ENCODE data around the gene TSPAN16.

DNA sequence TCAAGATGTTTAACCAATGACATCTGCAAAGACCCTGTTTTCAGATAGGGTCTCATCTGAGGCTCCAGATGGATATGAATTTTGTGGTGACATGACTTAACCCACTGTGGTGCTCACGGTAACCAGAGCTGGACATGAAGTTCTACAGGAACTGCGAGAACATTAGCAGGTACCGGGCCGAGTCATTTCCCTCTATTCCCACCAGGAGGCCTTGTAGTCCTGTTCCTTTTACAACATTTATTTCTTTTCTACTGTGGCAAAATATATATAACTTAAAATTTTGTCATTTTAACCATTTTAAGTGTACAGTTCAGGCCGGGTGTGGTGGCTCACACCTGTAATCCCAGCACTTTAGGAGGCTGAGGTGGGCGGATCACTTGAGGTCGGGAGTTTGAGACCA lies 7.6 kb upstream of the TSPAN16 start:
- TF ChIP-seq POLR2AphosphoS5 (IDR thresholded peaks at IDR 0.05; ENCODE audit: low read depth) (no peak), GABPA (IDR thresholded peaks at IDR 0.05; ENCODE audit: low read depth) (no peak), SPI1 (IDR thresholded peaks at IDR 0.05; ENCODE audit: borderline replicate concordance, low read depth) (no peak)
- TF ChIP-seq, protein P1, sequence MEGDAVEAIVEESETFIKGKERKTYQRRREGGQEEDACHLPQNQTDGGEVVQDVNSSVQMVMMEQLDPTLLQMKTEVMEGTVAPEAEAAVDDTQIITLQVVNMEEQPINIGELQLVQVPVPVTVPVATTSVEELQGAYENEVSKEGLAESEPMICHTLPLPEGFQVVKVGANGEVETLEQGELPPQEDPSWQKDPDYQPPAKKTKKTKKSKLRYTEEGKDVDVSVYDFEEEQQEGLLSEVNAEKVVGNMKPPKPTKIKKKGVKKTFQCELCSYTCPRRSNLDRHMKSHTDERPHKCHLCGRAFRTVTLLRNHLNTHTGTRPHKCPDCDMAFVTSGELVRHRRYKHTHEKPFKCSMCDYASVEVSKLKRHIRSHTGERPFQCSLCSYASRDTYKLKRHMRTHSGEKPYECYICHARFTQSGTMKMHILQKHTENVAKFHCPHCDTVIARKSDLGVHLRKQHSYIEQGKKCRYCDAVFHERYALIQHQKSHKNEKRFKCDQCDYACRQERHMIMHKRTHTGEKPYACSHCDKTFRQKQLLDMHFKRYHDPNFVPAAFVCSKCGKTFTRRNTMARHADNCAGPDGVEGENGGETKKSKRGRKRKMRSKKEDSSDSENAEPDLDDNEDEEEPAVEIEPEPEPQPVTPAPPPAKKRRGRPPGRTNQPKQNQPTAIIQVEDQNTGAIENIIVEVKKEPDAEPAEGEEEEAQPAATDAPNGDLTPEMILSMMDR (IDR thresholded peaks at IDR 0.05; ENCODE audit: insufficient read depth, low read length): peak; percentile 40
- TF ChIP-seq, protein P2, sequence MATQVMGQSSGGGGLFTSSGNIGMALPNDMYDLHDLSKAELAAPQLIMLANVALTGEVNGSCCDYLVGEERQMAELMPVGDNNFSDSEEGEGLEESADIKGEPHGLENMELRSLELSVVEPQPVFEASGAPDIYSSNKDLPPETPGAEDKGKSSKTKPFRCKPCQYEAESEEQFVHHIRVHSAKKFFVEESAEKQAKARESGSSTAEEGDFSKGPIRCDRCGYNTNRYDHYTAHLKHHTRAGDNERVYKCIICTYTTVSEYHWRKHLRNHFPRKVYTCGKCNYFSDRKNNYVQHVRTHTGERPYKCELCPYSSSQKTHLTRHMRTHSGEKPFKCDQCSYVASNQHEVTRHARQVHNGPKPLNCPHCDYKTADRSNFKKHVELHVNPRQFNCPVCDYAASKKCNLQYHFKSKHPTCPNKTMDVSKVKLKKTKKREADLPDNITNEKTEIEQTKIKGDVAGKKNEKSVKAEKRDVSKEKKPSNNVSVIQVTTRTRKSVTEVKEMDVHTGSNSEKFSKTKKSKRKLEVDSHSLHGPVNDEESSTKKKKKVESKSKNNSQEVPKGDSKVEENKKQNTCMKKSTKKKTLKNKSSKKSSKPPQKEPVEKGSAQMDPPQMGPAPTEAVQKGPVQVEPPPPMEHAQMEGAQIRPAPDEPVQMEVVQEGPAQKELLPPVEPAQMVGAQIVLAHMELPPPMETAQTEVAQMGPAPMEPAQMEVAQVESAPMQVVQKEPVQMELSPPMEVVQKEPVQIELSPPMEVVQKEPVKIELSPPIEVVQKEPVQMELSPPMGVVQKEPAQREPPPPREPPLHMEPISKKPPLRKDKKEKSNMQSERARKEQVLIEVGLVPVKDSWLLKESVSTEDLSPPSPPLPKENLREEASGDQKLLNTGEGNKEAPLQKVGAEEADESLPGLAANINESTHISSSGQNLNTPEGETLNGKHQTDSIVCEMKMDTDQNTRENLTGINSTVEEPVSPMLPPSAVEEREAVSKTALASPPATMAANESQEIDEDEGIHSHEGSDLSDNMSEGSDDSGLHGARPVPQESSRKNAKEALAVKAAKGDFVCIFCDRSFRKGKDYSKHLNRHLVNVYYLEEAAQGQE (IDR thresholded peaks at IDR 0.05; ENCODE audit: insufficient replicate concordance, low read depth): no peak

Measured in HL-60 (cell line).